ENCODE data around the gene LDLRAD4.
"Not testable (repeated sequence)": the region's sequence is repeated elsewhere in the genome, so short reads cannot be mapped to it uniquely, and the experiment has no call there.

Gene LDLRAD4

GRCh38 chr18:13585379-13586153, 367.0 kb downstream of the LDLRAD4 start:
- DNase-seq, result no peak

- DNase-seq, result no peak
Measured at GRCh38 chr18:13587001-13587400, 368.4 kb downstream of the LDLRAD4 start.

DNA sequence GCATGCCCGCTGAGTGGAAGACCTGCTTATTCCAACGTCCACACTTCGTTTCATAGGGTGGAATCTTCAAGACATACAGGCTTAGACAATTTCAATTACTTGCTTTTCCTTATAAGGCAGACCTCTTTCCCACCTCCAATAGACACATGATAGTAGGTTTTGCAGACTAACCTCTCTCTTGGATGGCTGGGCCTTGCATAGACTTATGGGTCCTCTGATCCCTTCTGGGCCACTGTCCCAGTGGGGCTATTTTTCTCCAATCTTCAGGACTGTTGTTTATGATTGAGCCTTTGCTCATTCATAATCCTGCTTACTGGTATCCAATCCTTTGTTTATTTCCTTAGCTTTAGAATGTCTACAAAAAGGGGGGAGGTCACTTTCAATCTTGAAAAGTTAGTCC, 368.9 kb downstream of the LDLRAD4 start:
- DNase-seq, result no peak

DNA sequence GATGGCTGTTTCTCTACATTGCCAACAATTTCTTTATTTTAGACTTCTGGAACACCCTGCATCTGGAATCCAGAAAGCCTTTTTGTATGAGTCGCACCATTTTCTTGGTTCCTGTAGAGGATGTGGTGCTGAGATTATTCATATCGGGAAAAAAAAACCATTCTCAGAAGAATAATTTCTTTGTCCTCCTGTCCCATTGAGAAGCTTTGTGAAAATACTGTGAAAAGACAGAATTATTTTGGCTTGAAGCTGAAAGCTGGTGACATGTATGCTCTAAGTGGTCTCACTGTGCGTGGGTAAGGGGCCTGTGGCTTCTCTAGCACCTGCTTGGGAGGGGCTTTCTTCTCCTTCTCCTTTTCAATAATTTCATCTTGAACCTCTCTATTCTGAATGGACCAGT, 369.4 kb downstream of the LDLRAD4 start:
- no peak for DNase-seq

GRCh38 chr18:13589316-13589715, 370.8 kb downstream of the LDLRAD4 start:
- DNase-seq, result no peak

DNA sequence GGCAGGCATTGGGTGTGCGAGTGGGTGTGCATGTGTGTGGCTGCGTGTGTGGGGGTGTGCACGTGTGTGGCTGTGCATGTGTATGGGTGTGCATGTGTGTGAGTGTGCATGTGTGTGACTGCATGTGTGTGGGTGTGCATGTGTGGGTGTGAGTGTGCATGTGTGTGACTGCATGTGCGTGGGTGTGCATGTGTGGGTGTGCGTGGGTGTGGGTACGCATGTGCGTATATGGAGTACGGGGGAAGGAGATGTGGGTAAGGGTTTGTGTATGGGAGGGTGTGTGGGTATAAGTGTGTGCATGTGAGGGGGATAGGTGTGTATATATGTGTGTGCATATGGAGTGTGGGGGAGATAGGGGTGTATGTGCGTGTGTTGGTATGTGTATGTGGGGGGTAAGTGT, 371.4 kb downstream of the LDLRAD4 start:
- no peak for DNase-seq

GRCh38 chr18:13592246-13592645, 373.7 kb downstream of the LDLRAD4 start:
- DNase-seq, result no peak

GRCh38 chr18:13594551-13594950, 376.0 kb downstream of the LDLRAD4 start:
- no peak for DNase-seq

- DNase-seq, result no peak
Measured at GRCh38 chr18:13597068-13597467, 378.5 kb downstream of the LDLRAD4 start.

- DNase-seq, result no peak
Measured at GRCh38 chr18:13598591-13598990, 380.0 kb downstream of the LDLRAD4 start.

GRCh38 chr18:13599031-13599430, 380.5 kb downstream of the LDLRAD4 start:
- DNase-seq, result no peak

- no peak for DNase-seq
Measured at GRCh38 chr18:13603304-13604019, 384.9 kb downstream of the LDLRAD4 start.

DNA sequence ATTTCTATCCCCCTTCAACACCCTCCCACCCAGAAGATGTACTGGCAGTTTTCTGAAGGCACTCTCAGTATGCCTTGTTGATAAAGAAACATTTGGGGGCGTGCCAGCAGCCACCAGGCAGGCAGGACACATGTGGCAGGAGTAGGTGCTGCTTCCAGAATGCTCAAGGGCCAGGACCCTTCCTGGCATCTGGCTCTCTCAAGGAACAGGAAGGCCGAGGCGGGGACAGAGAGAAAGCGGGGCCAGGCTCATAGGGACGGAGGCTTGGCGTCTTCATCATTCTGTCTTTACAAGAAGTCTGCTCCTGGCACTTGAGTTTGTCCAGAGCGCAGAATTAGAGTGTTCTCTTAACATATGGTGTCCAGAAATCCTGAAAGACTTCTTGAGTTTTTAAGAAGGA, 386.2 kb downstream of the LDLRAD4 start:
- DNase-seq, result no peak

- DNase-seq, result no peak
Measured at GRCh38 chr18:13605477-13605876, 386.9 kb downstream of the LDLRAD4 start.

- no peak for DNase-seq
Measured at GRCh38 chr18:13605901-13606300, 387.3 kb downstream of the LDLRAD4 start.

- no peak for DNase-seq
Measured at GRCh38 chr18:13606604-13607254, 388.2 kb downstream of the LDLRAD4 start.

GRCh38 chr18:13608024-13608562, 389.5 kb downstream of the LDLRAD4 start:
- DNase-seq, result not testable (repeated sequence)

GRCh38 chr18:13608791-13609532, 390.4 kb downstream of the LDLRAD4 start:
- no peak for DNase-seq

GRCh38 chr18:13610555-13611141, 392.1 kb downstream of the LDLRAD4 start:
- no peak for DNase-seq

GRCh38 chr18:13611142-13611600, 392.6 kb downstream of the LDLRAD4 start:
- DNase-seq, result no peak

GRCh38 chr18:13611601-13612195, 393.1 kb downstream of the LDLRAD4 start:
- DNase-seq, result no peak
